HG03469 (cell line): ENCODE data around the gene KCNK7.

Source experiments
- ATAC-seq: cut with Tn5 transposase; IDR thresholded peaks from one replicate; pipeline ENCODE4 v1.9.1; 2021; ENCODE audit warnings: mild to moderate bottlenecking, moderate library complexity, moderate number of reproducible peaks; ENCODE audit not compliant: unreplicated experiment

Gene KCNK7

DNA sequence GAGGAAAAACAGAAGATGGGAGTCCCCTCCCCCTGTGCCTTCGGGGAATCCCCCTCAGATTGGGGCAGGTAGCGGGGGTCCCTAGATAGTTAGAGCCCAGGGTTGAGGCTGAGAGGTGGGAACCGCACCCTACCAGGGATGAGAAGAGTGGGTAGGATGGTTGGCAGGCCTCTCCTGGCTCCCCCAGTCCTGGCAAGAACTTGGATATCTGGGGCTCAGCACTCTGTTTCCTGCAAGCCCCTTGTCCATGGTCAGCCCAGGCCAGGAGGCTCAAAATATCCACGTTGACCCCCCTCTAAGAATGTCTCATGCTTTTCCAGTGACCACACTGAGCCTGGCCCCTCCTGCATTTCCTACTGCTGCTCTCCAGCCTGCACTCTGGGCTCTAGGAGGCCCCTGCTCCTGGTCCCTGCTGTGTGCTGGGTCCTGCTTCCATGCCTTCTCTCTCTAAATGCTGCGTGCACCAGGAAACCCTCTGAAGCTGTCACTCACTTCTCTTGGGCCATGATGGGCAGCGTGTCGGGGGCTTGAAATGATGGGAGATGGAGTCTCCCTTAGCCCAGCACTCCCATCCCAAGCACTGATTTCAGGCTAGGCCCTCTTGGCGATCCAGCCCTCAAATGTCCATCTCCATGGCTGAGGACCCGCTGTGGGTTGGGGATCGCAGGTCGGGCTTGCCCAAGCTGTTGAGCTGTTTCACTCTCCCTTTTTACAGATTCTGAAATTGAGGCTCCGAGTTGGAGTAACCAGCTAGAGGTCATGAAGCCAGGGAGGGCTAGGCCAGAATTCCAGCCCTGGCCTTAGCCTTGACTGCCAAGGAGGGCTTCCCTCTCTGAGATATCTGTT, 16.4 kb upstream of the KCNK7 start:
- no peak for ATAC-seq

DNA sequence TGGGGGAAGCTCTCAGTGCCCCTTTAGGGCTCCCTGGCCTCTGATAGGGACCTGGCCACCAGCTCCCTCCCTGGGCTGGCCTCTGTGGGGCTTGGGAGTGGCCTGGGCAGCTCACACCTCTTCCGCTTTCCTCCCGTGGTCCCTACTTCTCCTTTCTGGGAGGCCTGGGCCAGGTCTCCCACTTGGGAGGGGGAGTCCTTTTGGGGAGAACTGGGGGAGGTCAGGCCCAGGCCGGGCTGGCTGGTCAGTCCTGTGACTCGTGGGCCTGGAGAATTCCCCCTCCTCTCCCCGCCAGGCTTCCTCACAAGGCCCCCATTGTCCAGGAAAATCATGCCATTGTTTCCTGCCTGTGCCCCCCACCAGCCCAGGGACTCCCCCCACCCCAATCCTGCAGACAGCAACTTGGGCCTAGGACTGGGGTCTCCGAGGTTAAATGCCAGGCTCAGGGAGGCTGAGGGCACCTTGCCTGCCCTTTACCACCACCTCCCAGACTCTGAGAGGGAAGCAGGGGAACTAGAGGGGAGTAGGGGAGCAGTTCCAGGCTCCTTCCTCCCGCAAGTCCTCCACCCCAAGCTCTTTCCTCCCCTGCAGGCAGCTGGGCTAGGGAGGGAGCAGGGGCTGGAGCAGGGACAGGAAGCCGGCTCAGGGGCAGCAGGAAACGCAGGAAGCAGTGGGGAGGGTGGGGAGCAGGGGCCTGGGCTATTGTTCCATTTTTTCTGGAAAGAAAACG, 15.6 kb upstream of the KCNK7 start:
- ATAC-seq, result no peak

- ATAC-seq, result no peak
These were observed 14.8 kb upstream of the KCNK7 start for GRCh38 chr11:65610404-65610803.

GRCh38 chr11:65609665-65610064, 14.1 kb upstream of the KCNK7 start:
- ATAC-seq, result no peak

DNA sequence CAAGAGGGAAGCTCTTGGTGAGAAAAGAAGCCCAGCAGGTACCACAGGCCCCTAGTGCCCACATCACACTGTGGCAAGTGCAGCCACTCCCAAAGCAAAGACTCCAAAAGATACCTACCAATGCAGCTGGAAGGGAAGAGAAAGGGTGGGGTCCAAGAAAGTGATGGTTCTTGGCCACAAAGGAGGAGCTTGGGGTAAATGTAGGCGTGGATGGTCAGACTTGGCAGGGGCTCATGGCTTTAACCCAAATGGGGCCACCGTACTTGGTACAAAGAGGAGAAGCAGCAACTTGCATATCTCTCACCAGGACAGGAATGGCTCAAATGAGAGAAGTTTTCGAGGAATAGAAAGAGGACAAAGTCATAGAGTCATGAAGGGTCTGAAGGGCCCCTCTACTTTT, 13.6 kb upstream of the KCNK7 start:
- ATAC-seq, result no peak

- no peak for ATAC-seq
These were observed 12.2 kb upstream of the KCNK7 start for GRCh38 chr11:65607614-65608426.

- ATAC-seq, result no peak
These were observed 11.4 kb upstream of the KCNK7 start for GRCh38 chr11:65606876-65607613.

DNA sequence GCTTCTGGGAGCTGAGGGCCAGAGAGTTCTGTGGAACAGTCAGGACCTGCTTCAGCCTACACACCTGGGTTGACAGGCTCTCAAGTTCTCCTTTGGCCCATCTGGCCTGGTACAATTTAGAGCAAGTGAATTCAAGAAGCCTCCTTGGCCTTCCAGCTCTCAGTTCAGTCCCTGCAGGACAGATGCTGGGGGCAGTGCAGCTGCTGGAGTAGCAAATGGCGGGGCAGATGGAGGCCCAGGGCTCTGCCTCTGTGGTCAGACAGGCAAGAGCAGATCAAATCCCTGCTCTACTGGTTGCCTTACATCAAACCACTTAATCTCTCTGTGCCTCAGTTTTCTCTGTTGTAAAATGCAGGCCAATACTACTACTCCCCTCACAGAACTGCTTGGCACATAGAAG, 8.7 kb upstream of the KCNK7 start:
- ATAC-seq, result no peak

- no peak for ATAC-seq
These were observed 4.3 kb upstream of the KCNK7 start for GRCh38 chr11:65599955-65600246.

DNA sequence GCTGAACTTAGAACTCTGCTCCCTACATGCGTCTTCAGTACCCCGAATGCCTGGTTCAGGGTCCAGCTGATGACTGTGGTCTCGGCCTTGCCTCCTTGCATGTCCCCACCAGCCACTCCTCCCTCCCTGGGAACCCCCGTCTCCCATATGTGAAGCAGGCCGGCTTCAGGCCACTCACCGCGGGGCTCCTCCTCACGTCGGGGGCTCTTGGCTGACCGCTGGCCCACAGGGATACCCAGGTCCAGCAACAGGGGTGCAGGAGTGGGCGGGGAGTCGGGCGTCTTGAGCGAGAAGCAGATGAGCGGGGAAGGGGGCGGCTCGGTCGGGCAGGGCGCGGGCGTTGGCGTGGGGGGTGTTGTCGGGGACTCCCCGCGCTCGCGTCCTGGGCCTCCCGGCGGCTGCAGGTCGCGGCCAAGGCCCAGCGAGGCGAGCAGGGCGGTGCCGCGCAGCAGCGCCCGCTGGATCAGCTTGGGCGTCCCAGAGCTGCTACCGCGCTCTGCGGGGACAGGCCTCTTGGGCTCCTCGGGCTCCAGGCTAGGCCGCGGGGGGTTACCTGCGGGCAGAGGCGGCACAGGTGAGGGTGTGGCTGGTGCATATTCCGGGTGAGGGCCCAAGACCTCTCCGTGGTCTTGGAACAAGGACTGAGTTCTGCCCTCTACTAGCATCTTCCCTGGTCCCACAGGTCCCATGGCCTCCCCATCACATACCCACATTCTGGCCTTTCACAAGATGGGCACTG, 3.8 kb upstream of the KCNK7 start:
- no peak for ATAC-seq

DNA sequence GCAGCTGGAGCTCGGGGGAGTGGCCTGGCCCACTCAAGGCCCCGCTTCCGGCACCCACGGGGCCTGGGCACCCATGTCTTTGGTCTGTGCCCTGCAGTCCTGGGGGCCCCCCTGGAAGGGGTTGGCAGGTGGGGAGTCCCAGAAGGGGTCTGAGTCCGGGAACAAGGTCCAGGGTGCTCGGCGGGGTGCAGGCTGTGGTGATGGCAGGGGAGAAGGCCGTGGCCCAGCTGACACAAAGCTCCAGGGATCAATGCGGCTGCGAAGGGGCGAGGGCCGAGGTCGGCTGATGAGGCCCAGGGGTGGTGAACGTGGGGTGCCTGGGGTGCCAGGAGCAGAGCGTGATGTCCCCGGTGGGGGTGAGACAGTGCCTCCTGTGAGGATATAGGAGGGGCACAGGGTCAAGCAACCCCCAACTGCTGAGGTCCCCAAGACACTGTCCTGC, 2.7 kb upstream of the KCNK7 start:
- ATAC-seq, result no peak

- no peak for ATAC-seq
These were observed 920 bp upstream of the KCNK7 start for GRCh38 chr11:65596520-65596919.

GRCh38 chr11:65595131-65595530, 469 bp downstream of the KCNK7 start:
- no peak for ATAC-seq

- ATAC-seq, result no peak
These were observed 1.8 kb downstream of the KCNK7 start for GRCh38 chr11:65593518-65594414.

- no peak for ATAC-seq
These were observed 2.6 kb downstream of the KCNK7 start for GRCh38 chr11:65592858-65593517.

DNA sequence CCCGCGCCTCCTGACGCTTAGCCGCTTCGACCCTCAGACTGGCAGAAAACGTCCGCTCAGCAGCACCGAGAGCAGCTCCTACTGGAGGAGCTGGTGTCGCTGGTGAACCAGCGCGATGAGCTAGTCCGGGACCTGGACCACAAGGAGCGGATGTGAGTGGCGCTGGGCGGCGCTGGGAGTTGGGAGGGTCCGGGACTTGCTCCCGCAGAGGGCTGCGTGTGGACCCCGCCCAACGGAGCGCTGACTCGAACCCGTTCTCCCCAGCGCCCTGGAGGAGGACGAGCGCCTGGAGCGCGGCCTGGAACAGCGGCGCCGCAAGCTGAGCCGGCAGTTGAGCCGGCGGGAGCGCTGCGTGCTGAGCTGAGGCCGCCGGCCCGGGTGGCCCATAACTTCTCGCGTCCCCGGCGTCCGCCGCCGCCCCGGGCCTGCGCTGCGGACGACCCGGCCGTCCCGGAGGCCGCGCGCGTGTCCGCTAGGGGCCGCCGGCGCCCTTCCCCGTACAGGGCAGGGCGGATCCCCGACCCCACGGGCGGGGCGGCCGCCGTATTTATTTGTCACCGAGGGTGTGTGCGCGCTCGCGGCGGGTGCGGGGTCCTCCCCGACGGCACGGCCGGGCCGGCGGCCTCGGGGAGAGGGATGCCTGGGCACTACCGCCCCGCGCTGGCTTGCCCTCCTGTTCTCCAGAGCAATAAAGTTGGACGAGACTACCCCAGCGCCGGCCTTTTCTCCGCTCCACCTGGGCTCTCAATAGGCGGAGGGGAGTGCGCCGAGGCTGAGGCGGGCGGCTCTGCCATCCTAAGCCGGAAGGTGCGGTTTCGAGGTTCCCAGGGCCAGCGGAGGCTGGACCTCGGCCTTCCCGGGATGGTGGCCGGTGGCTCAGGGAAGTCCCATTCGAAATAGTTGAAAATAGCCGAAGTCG, 3.4 kb downstream of the KCNK7 start:
- no peak for ATAC-seq

DNA sequence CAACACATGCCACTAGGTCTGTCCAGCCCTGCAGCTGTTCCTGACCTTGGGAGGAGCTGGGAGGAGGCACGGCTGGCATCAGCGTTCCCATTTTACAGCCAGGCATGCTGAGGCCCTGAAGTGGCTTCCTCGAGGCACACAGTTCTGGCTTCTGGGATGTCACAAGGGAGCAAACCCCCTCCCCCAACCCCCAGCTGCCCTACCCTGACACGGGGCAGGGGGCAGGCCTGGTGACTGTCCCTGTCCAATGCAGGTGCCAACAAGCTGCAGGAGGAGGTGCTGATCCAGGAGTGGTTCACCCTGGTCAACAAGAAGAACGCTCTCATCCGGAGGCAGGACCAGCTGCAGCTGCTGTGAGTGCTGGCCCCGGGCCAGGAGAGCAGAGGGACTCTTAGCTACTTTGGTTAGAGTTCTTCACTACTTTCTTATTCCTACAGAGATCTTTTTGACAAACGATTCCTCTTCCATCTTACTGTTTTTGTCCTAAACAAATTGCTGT, 5.3 kb downstream of the KCNK7 start:
- ATAC-seq, result no peak
